Measurements from ENCODE around the gene ANTXR1.

ANTXR1 gene

GRCh38 chr2:69013142-69013839 is at the start of gene ANTXR1:
TSS of gene ANTXR1 (plus strand) at chr2:69013179. CDS start at chr2:69013500, 321 bp downstream.
- DNase-seq = no peak

GRCh38 chr2:68964282-68964681 is 48.7 kb upstream of the ANTXR1 start:
- no peak for DNase-seq

- DNase-seq = no peak
Observed at GRCh38 chr2:68968221-68968620, 44.8 kb upstream of the ANTXR1 start.

GRCh38 chr2:68969736-68970490 is 43.1 kb upstream of the ANTXR1 start:
- DNase-seq = no peak

GRCh38 chr2:68970566-68971265 is 42.3 kb upstream of the ANTXR1 start:
- DNase-seq = no peak

GRCh38 chr2:68971591-68972231 is 41.3 kb upstream of the ANTXR1 start:
- DNase-seq = no peak

GRCh38 chr2:68974251-68974650 is 38.7 kb upstream of the ANTXR1 start, which contains the start of gene GKN1:
TSS of gene GKN1 (plus strand) at chr2:68974636. CDS start at chr2:68974678, 42 bp downstream.
- no peak for DNase-seq

GRCh38 chr2:68974946-68975665 is 37.9 kb upstream of the ANTXR1 start:
- DNase-seq = no peak

- no peak for DNase-seq
Observed at GRCh38 chr2:68975844-68976243, 37.1 kb upstream of the ANTXR1 start.

GRCh38 chr2:68977453-68977852 is 35.5 kb upstream of the ANTXR1 start:
- DNase-seq = no peak

- no peak for DNase-seq
Observed at GRCh38 chr2:68978098-68978497, 34.9 kb upstream of the ANTXR1 start.

GRCh38 chr2:68980956-68981355 is 32.0 kb upstream of the ANTXR1 start:
- no peak for DNase-seq

- DNase-seq = no peak
Observed at GRCh38 chr2:68987021-68987503, 25.9 kb upstream of the ANTXR1 start.

- DNase-seq = no peak
Observed at GRCh38 chr2:68989035-68989434, 23.9 kb upstream of the ANTXR1 start.

GRCh38 chr2:68992341-68992740 is 20.6 kb upstream of the ANTXR1 start:
- no peak for DNase-seq

GRCh38 chr2:68992933-68993332 is 20.0 kb upstream of the ANTXR1 start:
- DNase-seq = no peak

- DNase-seq = no peak
Observed at GRCh38 chr2:68993660-68994059, 19.3 kb upstream of the ANTXR1 start.

- no peak for DNase-seq
Observed at GRCh38 chr2:68994864-68995263, 18.1 kb upstream of the ANTXR1 start.

- DNase-seq = no peak
Observed at GRCh38 chr2:68995916-68996315, 17.1 kb upstream of the ANTXR1 start.

GRCh38 chr2:68997401-68997800 is 15.6 kb upstream of the ANTXR1 start:
- no peak for DNase-seq

GRCh38 chr2:69001879-69002278 is 11.1 kb upstream of the ANTXR1 start:
- no peak for DNase-seq

GRCh38 chr2:69003731-69004130 is 9.2 kb upstream of the ANTXR1 start:
- no peak for DNase-seq

Measured in stimulated activated naive CD4-positive, alpha-beta T cell (primary cell).